PC-3 (cell line): ENCODE results near the gene SRRD. TPM values are rescaled to one million over a fixed set of nuclear protein-coding genes. Genes with fewer than 3 reads are reported as not detected.

Experiments used
- ATAC-seq: fragments of 200-7000 bp; cut with Tn5 transposase; 2 replicates; pipeline ENCODE4 v1.9.1; 2020; ENCODE audit warnings: mild to moderate bottlenecking, moderate library complexity
- BruUV-seq: library from RNA; stranded (reverse); fragments of 400-500 nt; replicated peaks from 2 replicates; lab custom pipeline; 2021; lab: Mats Ljungman, UMichigan
- CTCF ChIA-PET: fragments of 300-600 bp; sonication (Branson Sonifier 250); formaldehyde crosslinking; loops from one replicate; lab custom pipeline; 2022; ENCODE audit warnings: antibody characterized with exemption; lab: Charles Lee
- POLR2A ChIA-PET: fragments of 300-600 bp; sonication (Branson Sonifier 250); formaldehyde crosslinking; loops from one replicate; lab custom pipeline; 2022; ENCODE audit warnings: antibody characterized with exemption; ENCODE audit not compliant: unreplicated experiment; lab: Charles Lee
- DNase-seq: peaks from one replicate; pipeline ENCODE4 v3.0.0-alpha.2; 2015
- H2AFZ ChIP-seq: fragments of 300-600 bp; sonication (generic); 2 replicates; pipeline ENCODE4 v1.6.0; 2016; ENCODE audit warnings: antibody characterized with exemption, low read length
- H3F3A ChIP-seq: fragments of 300-600 bp; sonication (generic); one replicate; pipeline ENCODE4 v1.6.0; 2017; ENCODE audit warnings: antibody characterized with exemption, low read length, control low read depth, mild to moderate bottlenecking; ENCODE audit not compliant: unreplicated experiment
- H3K27ac ChIP-seq: fragments of 300-600 bp; sonication (generic); 2 replicates; pipeline ENCODE4 v1.5.1; 2016; ENCODE audit warnings: mild to moderate bottlenecking, low read length
- H3K27me3 ChIP-seq: fragments of 300-600 bp; sonication (generic); 2 replicates; pipeline ENCODE4 v1.6.1; 2016; ENCODE audit warnings: low read length, mixed read lengths
- H3K36me3 ChIP-seq: fragments of 300-600 bp; sonication (generic); 2 replicates; pipeline ENCODE4 v1.6.1; 2016; ENCODE audit warnings: low read depth, mixed run types, low read length, mixed read lengths
- H3K4me1 ChIP-seq: fragments of 300-600 bp; sonication (generic); 2 replicates; pipeline ENCODE4 v1.5.1; 2016; ENCODE audit warnings: low read length; ENCODE audit not compliant: insufficient read depth
- H3K4me2 ChIP-seq: fragments of 300-600 bp; sonication (generic); 2 replicates; pipeline ENCODE4 v1.6.0; 2016; ENCODE audit warnings: low read length
- H3K4me3 ChIP-seq: fragments of 300-600 bp; sonication (generic); 2 replicates; pipeline ENCODE4 v1.5.1; 2016; ENCODE audit warnings: mild to moderate bottlenecking, low read length, mixed read lengths
- H3K79me2 ChIP-seq: fragments of 300-600 bp; sonication (generic); 2 replicates; pipeline ENCODE4 v1.6.1; 2017; ENCODE audit warnings: low read length, mixed read lengths
- H3K9ac ChIP-seq: fragments of 300-600 bp; sonication (generic); 2 replicates; pipeline ENCODE4 v1.6.0; 2016; ENCODE audit warnings: mild to moderate bottlenecking, low read length
- H3K9me2 ChIP-seq: fragments of 300-600 bp; sonication (generic); replicated peaks from 2 replicates; pipeline ENCODE4 v1.6.1; 2016; ENCODE audit warnings: mixed run types, low read length, mixed read lengths
- H3K9me3 ChIP-seq: fragments of 300-600 bp; sonication (generic); 2 replicates; pipeline ENCODE4 v1.6.1; 2016; ENCODE audit warnings: low read length, mixed read lengths
- H4K20me1 ChIP-seq: fragments of 300-600 bp; sonication (generic); 2 replicates; pipeline ENCODE4 v1.6.1; 2016; ENCODE audit warnings: low read length, mixed read lengths
- EZH2 ChIP-seq: fragments of 300-600 bp; sonication (generic); IDR thresholded peaks from one replicate; pipeline ENCODE4 v1.6.1; 2017; ENCODE audit warnings: antibody characterized with exemption, mild to moderate bottlenecking, low read length; ENCODE audit not compliant: unreplicated experiment
- EZH2phosphoT487 ChIP-seq: fragments of 300-600 bp; sonication (generic); IDR thresholded peaks from 2 replicates; pipeline ENCODE4 v1.6.1; 2018; ENCODE audit warnings: mild to moderate bottlenecking, antibody characterized with exemption, low read length, borderline replicate concordance
- intact Hi-C: fragments of 100-400 bp; cut with micrococcal nuclease; formaldehyde crosslinking; loops from 2 replicates; pipeline ENCODE4 v1.9.0; 2023
- total RNA-seq: library from RNA; depleted of rRNA; stranded (reverse); fragments of >200 nt; gene quantifications from 2 replicates; pipeline ENCODE4 v1.2.3, GENCODE V29; 2014
- TF ChIP-seq, protein P1 (sequence below): fragments of 300-600 bp; sonication (generic); conservative IDR thresholded peaks from 2 replicates; pipeline ENCODE4 v1.5.1; 2017; ENCODE audit warnings: antibody characterized with exemption, low read depth, mild to moderate bottlenecking, low read length

The SRRD gene
- total RNA-seq, 1 experiment from 2014 or later: 17.6 TPM

DNA sequence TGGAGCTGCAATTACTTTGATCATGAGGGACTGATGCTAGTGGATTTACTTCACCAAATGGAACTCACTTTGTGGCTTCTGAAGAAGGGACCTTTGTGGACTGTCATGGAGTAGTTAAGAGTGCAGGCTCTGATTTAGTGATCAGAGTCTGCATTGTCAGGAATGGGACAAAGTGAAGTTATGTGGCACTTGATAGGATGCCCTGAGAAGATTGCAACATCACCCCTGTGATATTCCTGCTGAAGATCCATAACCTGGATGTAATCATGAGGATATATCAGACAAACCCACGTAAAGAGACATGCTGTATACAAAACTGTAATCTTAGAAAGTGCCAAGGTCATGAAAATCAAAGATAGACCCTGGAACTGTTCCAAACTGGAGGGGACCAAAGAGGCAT is 30.2 kb downstream of the SRRD start:
- Histone ChIP-seq H2AFZ (no peak overlapping the region), H3F3A (no peaks in the 10 kb centered on the region), H4K20me1 (no peaks in the 10 kb centered on the region), H3K27me3 (no peaks in the 10 kb centered on the region), H3K9me2 (no peaks in the 10 kb centered on the region), H3K4me2 (peak overlapping the region; percentile 83), H3K36me3 (no peaks in the 10 kb centered on the region; the same call in 1 of the 2 replicates), H3K27ac (no peak overlapping the region), H3K4me1 (peaks cover 11% of the 10 kb centered on the region; the same call in 1 of the 2 replicates), H3K9me3 (no peaks in the 10 kb centered on the region), H3K79me2 (peaks cover 36% of the 10 kb centered on the region), H3K4me3 (peak overlapping the region; percentile 86; the same call in 1 of the 2 replicates), H3K9ac (no peak overlapping the region)
- ChIA-PET POLR2A (no interaction called here), CTCF (no interaction called here)
- DNase-seq (no peak), ATAC-seq (no peak)
- BruUV-seq: no TSS peak
- intact Hi-C loops: loop anchor here (10.0 kb wide), 1 partner anchor 71 kb away; no protein-coding TSS in a partner anchor
- TF ChIP-seq, protein P1, sequence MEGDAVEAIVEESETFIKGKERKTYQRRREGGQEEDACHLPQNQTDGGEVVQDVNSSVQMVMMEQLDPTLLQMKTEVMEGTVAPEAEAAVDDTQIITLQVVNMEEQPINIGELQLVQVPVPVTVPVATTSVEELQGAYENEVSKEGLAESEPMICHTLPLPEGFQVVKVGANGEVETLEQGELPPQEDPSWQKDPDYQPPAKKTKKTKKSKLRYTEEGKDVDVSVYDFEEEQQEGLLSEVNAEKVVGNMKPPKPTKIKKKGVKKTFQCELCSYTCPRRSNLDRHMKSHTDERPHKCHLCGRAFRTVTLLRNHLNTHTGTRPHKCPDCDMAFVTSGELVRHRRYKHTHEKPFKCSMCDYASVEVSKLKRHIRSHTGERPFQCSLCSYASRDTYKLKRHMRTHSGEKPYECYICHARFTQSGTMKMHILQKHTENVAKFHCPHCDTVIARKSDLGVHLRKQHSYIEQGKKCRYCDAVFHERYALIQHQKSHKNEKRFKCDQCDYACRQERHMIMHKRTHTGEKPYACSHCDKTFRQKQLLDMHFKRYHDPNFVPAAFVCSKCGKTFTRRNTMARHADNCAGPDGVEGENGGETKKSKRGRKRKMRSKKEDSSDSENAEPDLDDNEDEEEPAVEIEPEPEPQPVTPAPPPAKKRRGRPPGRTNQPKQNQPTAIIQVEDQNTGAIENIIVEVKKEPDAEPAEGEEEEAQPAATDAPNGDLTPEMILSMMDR: no peak
- TF ChIP-seq EZH2phosphoT487 (no peak), EZH2 (no peak)

DNA sequence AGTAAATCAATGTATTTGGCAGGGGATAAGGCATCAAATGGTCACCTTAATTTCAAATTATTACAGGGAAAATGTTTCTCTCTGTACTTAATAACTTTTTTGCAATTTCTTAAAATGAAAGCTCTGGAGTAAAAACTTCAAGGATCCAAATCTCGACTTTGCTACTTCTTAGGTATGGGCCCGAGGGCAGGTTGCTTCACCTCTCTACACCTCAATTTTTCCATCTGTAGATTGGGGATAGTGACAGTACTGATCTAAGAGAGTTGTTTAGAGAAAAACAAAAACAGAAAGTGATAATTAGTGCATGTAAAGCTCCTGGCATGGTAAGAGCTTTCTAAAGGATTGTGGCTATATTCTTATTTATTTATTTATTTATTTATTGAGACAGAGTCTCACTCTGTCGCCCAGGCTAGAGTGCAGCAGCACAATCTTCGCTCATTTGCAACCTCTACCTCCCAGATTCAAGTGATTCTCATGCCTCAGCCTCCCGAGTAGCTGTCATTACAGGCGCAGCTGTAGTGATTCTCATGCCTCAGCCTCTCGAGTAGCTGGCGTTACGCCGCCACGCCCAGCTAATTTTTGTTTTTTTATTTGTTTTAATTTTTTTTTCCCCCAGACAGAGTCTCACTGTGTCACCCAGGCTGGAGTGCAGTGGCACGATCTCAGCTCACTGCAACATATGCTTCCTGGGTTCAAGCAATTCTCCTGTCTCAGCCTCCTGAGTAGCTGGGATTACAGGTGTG is 30.9 kb downstream of the SRRD start:
- intact Hi-C loops: loop anchor here (10.0 kb wide), 1 partner anchor 70 kb away; no protein-coding TSS in a partner anchor

More for the DNA sequence above, 30.9 kb downstream of the SRRD start:
- H3K36me3 ChIP-seq: no peaks in the 10 kb centered on the region; the same call in 1 of the 2 replicates
- CTCF ChIA-PET: no interaction called here
- POLR2A ChIA-PET: no interaction called here
- H3K9me3 ChIP-seq: no peaks in the 10 kb centered on the region
- no peak overlapping the region for H3K4me3 ChIP-seq
- H3K79me2 ChIP-seq: peaks cover 36% of the 10 kb centered on the region
- H3K4me1 ChIP-seq: peaks cover 11% of the 10 kb centered on the region; the same call in 1 of the 2 replicates
- ATAC-seq (no peak), DNase-seq (no peak)
- TF ChIP-seq, protein P1: no peak
- TF ChIP-seq EZH2phosphoT487 (no peak), EZH2 (no peak)
- no peak overlapping the region for H3K27ac ChIP-seq
- H3K9ac ChIP-seq: no peak overlapping the region
- H2AFZ ChIP-seq: no peak overlapping the region
- no peaks in the 10 kb centered on the region for H4K20me1 ChIP-seq
- H3K27me3 ChIP-seq: no peaks in the 10 kb centered on the region
- H3K9me2 ChIP-seq: no peaks in the 10 kb centered on the region
- no TSS peak for BruUV-seq
- H3F3A ChIP-seq: no peaks in the 10 kb centered on the region
- H3K4me2 ChIP-seq: peak overlapping the region; percentile 83; the same call in 1 of the 2 replicates
